Mesothelial cell of epicardium (in vitro differentiated cells): ENCODE data around the gene GRIP2. TPM values are rescaled to one million over a fixed set of nuclear protein-coding genes. Genes with fewer than 3 reads are reported as not detected.

Experiments
- DNase-seq, 2 experiments: peaks; one replicate each; pipeline ENCODE4 v3.0.0; 2021; ENCODE audit warnings: low spot score in 2 of 2; ENCODE audit not compliant: unreplicated experiment in 2 of 2
- H3K27ac Mint-ChIP-seq: 2 replicates; pipeline ENCODE4 v1.8.0; 2021; ENCODE audit warnings: mixed read lengths
- H3K27me3 Mint-ChIP-seq: 2 replicates; pipeline ENCODE4 v1.8.0; 2021; ENCODE audit warnings: low read depth, mixed read lengths
- H3K36me3 Mint-ChIP-seq: 2 replicates; pipeline ENCODE4 v1.8.0; 2021; ENCODE audit warnings: mixed read lengths
- H3K4me1 Mint-ChIP-seq: 2 replicates; pipeline ENCODE4 v1.8.0; 2021; ENCODE audit warnings: mixed read lengths
- H3K4me3 Mint-ChIP-seq: 2 replicates; pipeline ENCODE4 v1.8.0; 2021; ENCODE audit warnings: mild to moderate bottlenecking, moderate library complexity, mixed read lengths
- H3K9me3 Mint-ChIP-seq: 2 replicates; pipeline ENCODE4 v1.8.0; 2021; ENCODE audit warnings: mixed read lengths
- CTCF ChIP-seq: fragments of 200-600 bp; sonication (generic); IDR thresholded peaks from one replicate; pipeline ENCODE4 v1.5.0; 2021; ENCODE audit warnings: antibody characterized with exemption; ENCODE audit not compliant: unreplicated experiment
- total RNA-seq: library from RNA; stranded (reverse); gene quantifications from 3 replicates; pipeline ENCODE4 v1.2.1, GENCODE V29; 2021

GRIP2 gene
- total RNA-seq, 1 donor from 2014 or later = 1.1 TPM

- TF ChIP-seq CTCF = no peak
- DNase-seq = no peak
- H3K4me3 Mint-ChIP-seq = no peak overlapping the region
- peaks cover 20% of the 10 kb centered on the region for H3K27me3 Mint-ChIP-seq
- no peaks in the 10 kb centered on the region for H3K9me3 Mint-ChIP-seq
- peaks cover 17% of the 10 kb centered on the region for H3K4me1 Mint-ChIP-seq
- no peaks in the 10 kb centered on the region for H3K36me3 Mint-ChIP-seq
- H3K27ac Mint-ChIP-seq = no peak overlapping the region
These were observed 2.3 kb downstream of the GRIP2 start for GRCh38 chr3:14537590-14538450.

- Mint-ChIP-seq H3K9me3 (no peaks in the 10 kb centered on the region), H3K27ac (no peak overlapping the region), H3K36me3 (no peaks in the 10 kb centered on the region), H3K4me3 (no peak overlapping the region), H3K4me1 (peaks cover 19% of the 10 kb centered on the region), H3K27me3 (peaks cover 17% of the 10 kb centered on the region)
- DNase-seq = no peak
- no peak for TF ChIP-seq CTCF
These were observed 3.1 kb downstream of the GRIP2 start for GRCh38 chr3:14536837-14537589.

GRCh38 chr3:14536055-14536815 is 3.9 kb downstream of the GRIP2 start:
- no peaks in the 10 kb centered on the region for H3K9me3 Mint-ChIP-seq
- no peak overlapping the region for H3K27ac Mint-ChIP-seq
- DNase-seq = no peak
- peaks cover 22% of the 10 kb centered on the region for H3K27me3 Mint-ChIP-seq
- no peak overlapping the region for H3K4me3 Mint-ChIP-seq
- no peaks in the 10 kb centered on the region for H3K36me3 Mint-ChIP-seq
- no peak for TF ChIP-seq CTCF
- H3K4me1 Mint-ChIP-seq = peaks cover 19% of the 10 kb centered on the region

- H3K9me3 Mint-ChIP-seq = no peaks in the 10 kb centered on the region
- DNase-seq = no peak
- no peaks in the 10 kb centered on the region for H3K36me3 Mint-ChIP-seq
- no peak for TF ChIP-seq CTCF
- H3K27me3 Mint-ChIP-seq = peaks cover 24% of the 10 kb centered on the region
- H3K4me3 Mint-ChIP-seq = no peak overlapping the region
- no peak overlapping the region for H3K27ac Mint-ChIP-seq
- peaks cover 19% of the 10 kb centered on the region for H3K4me1 Mint-ChIP-seq
These were observed 4.5 kb downstream of the GRIP2 start for GRCh38 chr3:14535616-14536015.

- no peak overlapping the region for H3K27ac Mint-ChIP-seq
- peaks cover 19% of the 10 kb centered on the region for H3K4me1 Mint-ChIP-seq
- no peak for DNase-seq
These were observed 5.5 kb downstream of the GRIP2 start for GRCh38 chr3:14534516-14535191.

More at GRCh38 chr3:14534516-14535191, 5.5 kb downstream of the GRIP2 start:
- H3K36me3 Mint-ChIP-seq = no peaks in the 10 kb centered on the region
- H3K4me3 Mint-ChIP-seq = peak overlapping the region; percentile 15
- H3K9me3 Mint-ChIP-seq = peaks cover 5% of the 10 kb centered on the region
- peaks cover 23% of the 10 kb centered on the region for H3K27me3 Mint-ChIP-seq
- no peak for TF ChIP-seq CTCF
